Thoracic aorta (tissue), 2 donors: ENCODE measurements around the gene NYAP2. TPM values are rescaled to one million over a fixed set of nuclear protein-coding genes. Genes with fewer than 3 reads are reported as not detected.

ENCODE experiments used
- ATAC-seq: fragments of 150-250 bp; one replicate; pipeline ENCODE4 v1.8.0; 2017; ENCODE audit warnings: low read depth; ENCODE audit not compliant: insufficient number of reproducible peaks, low FRiP score
- DNase-seq: peaks from one replicate; pipeline ENCODE4 v3.0.0-alpha.2; 2020; ENCODE audit warnings: low spot score
- H3K27ac ChIP-seq, 2 donors: fragments of 200-600 bp; sonication (generic); 1 replicate in 1 of 2; 2 replicates in 1 of 2; pipeline ENCODE4 v1.5.1; 2016; ENCODE audit warnings: mild to moderate bottlenecking in 2 of 2, moderate library complexity in 2 of 2
- H3K27me3 ChIP-seq: fragments of 200-600 bp; sonication (generic); replicated peaks from 2 replicates; pipeline ENCODE4 v1.6.0; 2016; ENCODE audit warnings: mild to moderate bottlenecking; ENCODE audit not compliant: insufficient read depth
- H3K36me3 ChIP-seq: fragments of 200-600 bp; sonication (generic); one replicate; pipeline ENCODE4 v1.5.1; 2016
- H3K4me1 ChIP-seq, 2 donors: fragments of 200-600 bp; sonication (generic); 1 replicate in 1 of 2; 2 replicates in 1 of 2; pipeline versions ENCODE4 v1.5.1 to v1.6.0; 2016; ENCODE audit warnings: low read depth in 2 of 2, mild to moderate bottlenecking in 1 of 2; ENCODE audit not compliant: control insufficient read depth in 1 of 2
- H3K4me3 ChIP-seq: fragments of 200-600 bp; sonication (generic); 2 replicates; pipeline ENCODE4 v1.5.1; 2016; ENCODE audit warnings: mild to moderate bottlenecking
- H3K9me3 ChIP-seq: fragments of 200-600 bp; sonication (generic); 2 replicates; pipeline ENCODE4 v1.5.1; 2016
- total RNA-seq, 2 donors: library from RNA; depleted of rRNA; stranded (reverse); fragments of >200 nt; gene quantifications; one replicate each; pipeline versions ENCODE4 v1.1.0 to v1.2.3, GENCODE V29; 2016
- TF ChIP-seq, protein P1 (sequence below): fragments of 200-600 bp; sonication (generic); IDR thresholded peaks from one replicate; pipeline ENCODE4 v1.5.1; 2019; ENCODE audit warnings: antibody characterized with exemption

The NYAP2 gene
- total RNA-seq, 2 donors from 2014 or later: 0.14 TPM; not detected in 1

DNA sequence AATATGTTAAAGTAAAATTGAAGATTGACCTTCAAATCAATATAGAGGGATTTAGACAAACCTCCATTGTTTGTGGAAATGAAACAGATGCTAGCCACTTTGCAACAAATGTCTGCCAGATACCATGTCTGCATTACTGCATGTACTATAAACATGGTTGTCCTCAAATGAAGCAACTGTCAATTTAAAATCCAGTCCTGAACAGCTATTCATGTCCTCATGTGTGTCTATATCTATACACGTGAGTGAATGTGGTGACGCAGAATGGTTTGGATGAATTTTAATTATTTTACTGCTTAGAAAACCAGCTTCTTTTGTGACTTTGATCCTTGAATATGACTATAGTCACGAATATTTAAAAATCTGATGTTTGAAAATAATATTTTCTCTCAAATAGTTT is 71.5 kb downstream of the NYAP2 start:
- no peak for ATAC-seq
- H3K4me3 ChIP-seq: no peak overlapping the region
- TF ChIP-seq, protein P1, sequence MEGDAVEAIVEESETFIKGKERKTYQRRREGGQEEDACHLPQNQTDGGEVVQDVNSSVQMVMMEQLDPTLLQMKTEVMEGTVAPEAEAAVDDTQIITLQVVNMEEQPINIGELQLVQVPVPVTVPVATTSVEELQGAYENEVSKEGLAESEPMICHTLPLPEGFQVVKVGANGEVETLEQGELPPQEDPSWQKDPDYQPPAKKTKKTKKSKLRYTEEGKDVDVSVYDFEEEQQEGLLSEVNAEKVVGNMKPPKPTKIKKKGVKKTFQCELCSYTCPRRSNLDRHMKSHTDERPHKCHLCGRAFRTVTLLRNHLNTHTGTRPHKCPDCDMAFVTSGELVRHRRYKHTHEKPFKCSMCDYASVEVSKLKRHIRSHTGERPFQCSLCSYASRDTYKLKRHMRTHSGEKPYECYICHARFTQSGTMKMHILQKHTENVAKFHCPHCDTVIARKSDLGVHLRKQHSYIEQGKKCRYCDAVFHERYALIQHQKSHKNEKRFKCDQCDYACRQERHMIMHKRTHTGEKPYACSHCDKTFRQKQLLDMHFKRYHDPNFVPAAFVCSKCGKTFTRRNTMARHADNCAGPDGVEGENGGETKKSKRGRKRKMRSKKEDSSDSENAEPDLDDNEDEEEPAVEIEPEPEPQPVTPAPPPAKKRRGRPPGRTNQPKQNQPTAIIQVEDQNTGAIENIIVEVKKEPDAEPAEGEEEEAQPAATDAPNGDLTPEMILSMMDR: no peak

DNA sequence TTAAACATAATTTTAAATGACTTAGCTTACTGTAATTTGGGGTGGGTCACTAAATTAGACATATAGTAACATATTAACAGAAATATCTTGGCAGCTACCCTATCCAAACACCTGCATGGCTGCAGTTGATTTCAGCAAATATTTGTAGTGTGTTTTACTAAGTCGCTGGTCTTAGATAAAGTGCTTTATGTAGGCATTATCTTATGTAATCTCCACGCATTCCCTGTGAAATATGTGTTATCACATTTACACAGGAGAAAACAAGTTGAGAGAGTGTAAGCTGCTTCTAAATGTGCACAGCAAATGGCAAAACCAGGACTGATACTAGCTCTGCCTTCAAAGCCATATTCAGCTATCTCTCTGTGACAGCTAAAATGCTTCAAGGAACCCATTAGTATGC is 72.0 kb downstream of the NYAP2 start:
- Histone ChIP-seq H3K9me3 (no peaks in the 10 kb centered on the region), H3K27ac (no peak overlapping the region), H3K4me3 (no peak overlapping the region), H3K36me3 (no peaks in the 10 kb centered on the region), H3K27me3 (no peaks in the 10 kb centered on the region), H3K4me1 (no peaks in the 10 kb centered on the region)
- no peak for DNase-seq
- TF ChIP-seq, protein P1: no peak
- ATAC-seq: no peak

More for the DNA sequence above, 71.5 kb downstream of the NYAP2 start:
- Histone ChIP-seq H3K4me1 (no peaks in the 10 kb centered on the region), H3K27ac (no peak overlapping the region), H3K9me3 (no peaks in the 10 kb centered on the region), H3K27me3 (no peaks in the 10 kb centered on the region), H3K36me3 (no peaks in the 10 kb centered on the region)
- DNase-seq: no peak

DNA sequence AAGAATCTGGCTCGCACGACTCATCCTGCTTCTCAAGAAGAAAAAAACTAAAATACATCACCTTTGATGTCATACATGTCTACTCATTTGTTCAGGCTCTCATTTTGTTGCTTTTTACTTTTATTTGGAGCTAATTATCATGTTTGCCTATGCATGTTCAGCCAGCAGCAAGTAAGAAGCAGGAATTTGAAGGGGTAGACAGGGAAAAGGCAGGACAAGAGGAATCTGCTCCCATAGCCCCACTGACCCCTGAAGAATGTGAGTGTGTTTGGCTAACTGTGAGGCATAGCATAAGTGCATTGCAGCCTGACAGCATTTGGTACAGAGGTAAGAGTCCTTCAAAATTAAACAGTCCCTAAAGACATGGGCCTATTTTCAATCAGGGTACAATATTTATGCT is 72.7 kb downstream of the NYAP2 start:
- no peak for DNase-seq
- Histone ChIP-seq H3K27me3 (no peaks in the 10 kb centered on the region), H3K27ac (no peak overlapping the region), H3K4me3 (no peak overlapping the region), H3K36me3 (no peaks in the 10 kb centered on the region), H3K9me3 (no peaks in the 10 kb centered on the region), H3K4me1 (no peaks in the 10 kb centered on the region)
- ATAC-seq: no peak
- TF ChIP-seq, protein P1: no peak

DNA sequence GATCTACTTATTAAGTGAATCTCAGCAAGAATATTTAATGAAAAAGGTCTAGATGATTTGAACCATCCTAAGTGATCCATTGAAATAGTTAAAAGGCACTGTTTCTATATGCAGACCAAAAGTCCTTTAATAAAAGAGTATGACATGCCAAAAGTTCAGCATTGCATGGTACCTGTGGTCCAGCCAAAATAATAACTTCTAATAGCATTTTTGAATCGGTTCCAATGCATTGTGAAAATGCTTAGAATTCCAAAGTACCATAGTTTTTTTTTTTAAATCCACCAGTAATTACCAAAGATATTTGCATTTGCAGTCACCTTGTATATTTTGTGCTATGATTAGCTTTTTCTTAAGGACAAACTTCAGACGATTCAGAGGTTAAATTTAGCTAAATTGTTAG is 79.9 kb downstream of the NYAP2 start:
- no peaks in the 10 kb centered on the region for H3K27me3 ChIP-seq
- no peaks in the 10 kb centered on the region for H3K9me3 ChIP-seq
- no peak overlapping the region for H3K27ac ChIP-seq
- H3K4me3 ChIP-seq: no peak overlapping the region
- no peaks in the 10 kb centered on the region for H3K36me3 ChIP-seq
- no peak for ATAC-seq
- no peaks in the 10 kb centered on the region for H3K4me1 ChIP-seq
- no peak for DNase-seq
- TF ChIP-seq, protein P1: no peak

DNA sequence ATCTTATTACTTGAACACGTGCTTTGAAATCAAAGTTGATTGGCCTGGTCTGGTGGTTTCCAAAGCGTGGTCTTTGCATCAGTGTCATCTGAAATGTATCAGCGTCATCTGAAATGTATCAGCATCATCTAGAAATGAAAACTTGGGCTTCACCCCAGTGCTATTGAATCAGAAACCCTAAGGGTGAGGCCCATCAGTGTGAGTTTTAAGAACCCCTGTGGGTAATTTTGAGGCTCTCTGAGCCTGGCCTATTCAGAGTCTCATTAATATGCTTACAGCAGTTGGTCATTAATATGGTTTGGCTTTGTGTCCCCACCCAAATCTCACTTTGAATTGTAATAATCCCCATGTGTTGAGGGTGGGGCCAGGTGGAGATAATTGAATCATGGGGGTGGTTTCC is 85.2 kb downstream of the NYAP2 start:
- H3K27me3 ChIP-seq: no peaks in the 10 kb centered on the region
- H3K27ac ChIP-seq: no peak overlapping the region
- H3K9me3 ChIP-seq: no peaks in the 10 kb centered on the region
- H3K36me3 ChIP-seq: no peaks in the 10 kb centered on the region
- ATAC-seq (no peak), DNase-seq (no peak)
- no peak overlapping the region for H3K4me3 ChIP-seq
- H3K4me1 ChIP-seq: no peaks in the 10 kb centered on the region
- TF ChIP-seq, protein P1: no peak
